Fibroblast of skin of back (primary cell): Measurements from ENCODE around the gene CTSL.

Experiments used
- DNase-seq: peaks from one replicate; pipeline ENCODE4 v3.0.0-alpha.2; 2013

Gene CTSL

DNA sequence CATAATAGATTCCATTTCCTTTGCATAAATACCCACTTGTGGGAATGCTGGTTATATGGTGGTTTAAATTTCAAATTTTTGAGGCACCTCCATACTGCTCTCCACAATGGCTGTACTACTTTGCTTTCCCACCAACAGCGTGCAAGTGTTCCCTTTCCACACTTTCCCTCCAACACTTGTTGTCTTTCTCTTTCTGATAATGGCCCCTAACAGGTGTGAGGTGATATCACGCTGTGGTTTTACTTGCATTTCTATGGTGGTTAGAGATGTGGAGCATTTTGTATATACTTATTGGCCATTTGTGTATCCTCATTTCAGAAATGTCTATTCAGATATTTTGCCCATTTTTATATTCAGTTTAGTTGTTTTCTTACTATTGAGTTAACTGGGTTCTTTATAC lies 34.6 kb downstream of the CTSL start:
- no peak for DNase-seq

DNA sequence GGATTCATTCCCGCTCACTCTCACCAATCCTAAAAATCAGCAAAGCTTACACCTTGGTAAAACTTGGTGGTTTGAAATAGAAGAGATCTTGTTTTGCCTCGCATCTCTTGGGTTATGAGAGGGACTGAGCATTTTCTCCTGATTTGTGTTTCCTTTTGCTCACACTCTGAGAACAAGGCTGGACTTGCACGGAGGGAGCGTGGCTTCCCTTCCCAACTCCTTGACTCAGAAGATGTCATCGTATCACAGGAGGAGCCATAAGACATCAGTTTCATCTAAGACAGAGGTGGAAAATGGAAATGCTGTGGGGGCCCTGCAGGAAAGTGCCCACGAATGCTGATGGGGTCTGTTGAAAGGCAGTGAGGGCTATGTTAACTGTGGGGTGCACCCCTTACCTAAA lies 37.4 kb downstream of the CTSL start:
- no peak for DNase-seq

DNA sequence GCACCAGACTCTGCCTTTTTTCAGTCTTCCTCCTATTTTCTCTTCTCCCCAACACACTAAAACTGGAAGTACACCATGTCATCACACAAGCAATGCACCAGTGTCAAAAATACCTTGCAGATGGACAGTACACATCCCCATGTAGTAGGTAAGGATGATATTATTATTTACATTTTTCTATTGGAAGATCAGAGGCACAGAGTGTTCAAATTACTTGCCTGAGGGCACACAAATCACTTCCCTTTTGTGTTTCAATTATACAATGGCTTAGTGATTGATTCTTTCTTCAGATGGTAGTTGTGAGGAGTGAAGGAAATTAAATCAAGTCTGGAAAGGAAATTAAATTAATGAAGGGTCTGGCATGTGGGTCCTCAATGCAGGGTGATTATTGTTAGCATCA lies 39.6 kb downstream of the CTSL start:
- no peak for DNase-seq

DNA sequence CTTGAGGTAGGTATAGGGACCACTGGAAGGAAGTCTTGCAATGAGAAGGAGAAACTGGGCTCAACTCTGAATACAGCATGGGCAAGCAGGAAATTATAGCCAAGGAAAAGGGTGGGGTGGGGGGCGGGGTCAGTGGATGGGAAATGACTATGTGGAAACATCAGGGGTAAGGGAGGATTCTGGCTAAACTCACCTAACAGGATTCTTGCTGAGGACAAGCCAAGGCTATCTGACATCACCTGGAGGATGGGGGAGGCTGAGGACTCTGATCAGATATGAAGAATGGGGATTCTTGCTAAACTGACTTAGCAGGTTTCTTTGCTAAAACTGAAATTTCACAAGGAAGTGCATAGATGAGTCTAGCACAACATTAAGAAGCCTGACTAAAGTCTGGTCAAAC lies 40.8 kb downstream of the CTSL start:
- DNase-seq: no peak

DNA sequence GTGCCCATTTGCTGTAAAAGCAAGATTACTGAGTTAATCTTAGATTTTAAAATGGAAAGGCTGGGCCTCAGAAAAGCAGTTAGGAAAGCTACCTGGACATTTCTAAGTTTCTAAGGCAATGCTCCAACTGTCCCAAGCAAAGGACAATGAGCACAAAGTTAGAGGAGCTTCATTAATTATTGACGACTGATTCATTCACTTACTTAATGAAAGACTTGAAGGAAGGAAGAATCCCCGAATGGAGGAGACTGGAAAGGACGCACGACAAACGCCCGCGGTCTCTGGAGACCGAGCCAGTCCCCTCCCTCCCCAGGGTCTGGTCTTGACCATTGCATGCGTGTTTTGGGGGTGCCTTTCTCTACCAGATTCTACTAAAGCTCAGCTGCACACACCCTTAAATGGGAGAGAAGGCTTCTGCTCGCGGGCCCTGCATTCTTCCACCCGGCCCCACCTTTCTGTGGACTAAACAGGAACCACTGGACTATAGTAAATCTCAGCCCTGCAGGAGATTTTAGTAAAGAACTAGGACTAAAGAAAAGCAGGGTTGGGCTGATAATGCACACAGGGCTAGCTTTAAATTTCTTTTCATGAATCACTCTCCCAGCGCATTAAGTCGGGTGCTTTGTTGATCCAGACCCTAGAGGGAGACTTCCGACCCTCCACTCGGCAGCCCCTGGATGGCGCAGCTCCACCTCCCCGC lies 44.8 kb downstream of the CTSL start:
- DNase-seq: no peak

DNA sequence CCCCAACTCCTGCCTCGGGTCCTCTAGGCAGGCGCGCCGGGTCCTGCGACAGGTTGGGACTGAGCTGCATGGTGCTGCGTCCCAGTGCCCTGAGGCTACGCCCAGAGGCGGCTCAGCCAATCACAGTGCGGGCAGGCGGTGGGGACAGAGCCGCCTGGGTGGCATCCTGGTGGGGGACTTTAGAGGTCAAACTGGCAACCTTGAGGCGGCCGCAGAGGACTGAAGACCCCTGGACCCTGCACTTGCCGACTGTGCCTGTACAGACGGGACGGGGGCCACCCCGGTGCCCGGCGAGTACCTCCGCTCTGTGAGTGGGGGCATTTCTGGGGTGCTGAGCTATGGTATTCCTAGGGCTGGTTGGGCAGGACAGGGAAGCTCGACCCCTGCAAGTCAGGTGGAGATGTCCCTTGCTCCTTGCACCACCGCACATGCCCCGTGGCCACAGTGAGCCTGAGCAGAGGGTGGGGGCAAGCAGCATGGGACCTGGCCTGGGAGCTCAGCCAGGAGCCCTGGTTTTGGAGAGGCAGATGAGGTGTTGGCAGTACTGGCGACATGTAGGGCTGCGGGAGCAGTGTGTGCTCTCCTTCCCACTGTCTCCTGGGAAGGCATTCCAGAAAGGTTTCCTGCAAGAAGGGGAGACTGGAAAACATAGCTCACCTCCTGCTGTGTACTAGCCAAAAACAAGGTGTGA lies 45.5 kb downstream of the CTSL start:
- no peak for DNase-seq

DNA sequence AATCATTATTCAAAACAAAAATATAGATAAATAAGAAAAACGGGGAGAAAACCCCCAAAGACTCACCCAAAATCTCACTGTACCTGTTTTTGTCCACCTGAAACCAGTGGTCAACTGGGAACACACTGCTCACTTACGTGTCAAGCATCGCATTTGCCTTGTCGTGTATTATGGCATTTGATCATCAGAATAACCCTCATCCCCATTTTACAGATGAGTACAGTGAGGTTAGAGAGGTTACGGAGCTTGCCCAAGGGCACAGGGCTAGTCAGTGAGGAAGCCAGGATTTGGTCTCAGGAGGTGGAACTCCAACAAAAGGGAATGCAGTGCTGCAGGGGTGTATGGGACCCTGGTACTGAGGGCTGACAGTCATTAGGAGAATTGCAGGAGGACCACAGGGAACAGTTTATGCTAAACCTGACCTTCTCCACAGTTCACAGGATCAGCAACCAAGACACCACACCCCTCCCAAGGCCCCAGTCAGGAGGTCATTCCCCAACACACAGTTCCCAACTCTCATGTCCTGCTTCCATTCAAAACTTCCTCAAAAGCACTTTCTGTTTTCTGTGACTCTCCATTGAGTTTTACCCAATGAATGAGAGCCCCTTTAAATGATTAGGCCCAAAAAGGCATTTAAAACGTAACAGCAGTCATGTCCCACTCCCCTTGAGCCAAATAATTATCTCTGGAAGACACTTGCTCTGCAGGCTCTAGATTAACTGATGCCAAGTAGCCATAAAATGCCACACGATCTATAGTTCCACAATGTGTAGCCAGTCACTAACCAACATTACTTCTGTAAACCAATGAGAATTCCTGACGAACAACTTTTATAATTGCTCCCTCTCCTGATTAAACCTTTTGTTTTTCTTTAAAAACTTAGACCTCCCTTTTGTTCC lies 50.8 kb downstream of the CTSL start:
- DNase-seq: no peak

DNA sequence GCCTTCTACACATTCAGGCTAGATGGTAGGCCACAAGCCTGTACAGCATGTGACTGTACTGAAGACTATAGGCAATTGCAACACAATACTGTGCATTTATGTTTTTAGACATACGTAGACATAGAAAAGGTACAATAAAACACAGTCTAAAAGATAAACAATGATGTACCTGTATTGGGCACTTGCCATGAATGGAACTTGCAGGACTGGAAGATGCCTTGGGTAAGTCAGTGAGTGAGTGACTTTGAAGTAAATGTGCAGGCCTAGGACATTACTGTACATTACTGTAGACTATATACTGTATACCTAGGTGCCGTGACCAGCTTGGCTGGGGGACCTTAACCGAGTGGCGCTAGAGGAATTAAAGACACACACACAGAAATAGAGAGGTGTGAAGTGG lies 53.1 kb downstream of the CTSL start:
- no peak for DNase-seq
